ENCODE data around the gene KCNA3.

- TF ChIP-seq CTCF (IDR thresholded peaks at IDR 0.05) (no peak), POLR2A (IDR thresholded peaks at IDR 0.05) (no peak)
Measured at GRCh38 chr1:110635434-110635833, 39.3 kb downstream of the KCNA3 start.

Data from stomach (tissue), 4 donors.